ENCODE measurements around the gene WDR89.
"Not testable (repeated sequence)": the region's sequence is repeated elsewhere in the genome, so short reads cannot be mapped to it uniquely, and the experiment has no call there.

The WDR89 gene

GRCh38 chr14:63594455-63595372 lies 47.0 kb downstream of the WDR89 start:
- DNase-seq, result no peak

GRCh38 chr14:63583046-63583445 lies 58.6 kb downstream of the WDR89 start:
- not testable (repeated sequence) for DNase-seq

DNA sequence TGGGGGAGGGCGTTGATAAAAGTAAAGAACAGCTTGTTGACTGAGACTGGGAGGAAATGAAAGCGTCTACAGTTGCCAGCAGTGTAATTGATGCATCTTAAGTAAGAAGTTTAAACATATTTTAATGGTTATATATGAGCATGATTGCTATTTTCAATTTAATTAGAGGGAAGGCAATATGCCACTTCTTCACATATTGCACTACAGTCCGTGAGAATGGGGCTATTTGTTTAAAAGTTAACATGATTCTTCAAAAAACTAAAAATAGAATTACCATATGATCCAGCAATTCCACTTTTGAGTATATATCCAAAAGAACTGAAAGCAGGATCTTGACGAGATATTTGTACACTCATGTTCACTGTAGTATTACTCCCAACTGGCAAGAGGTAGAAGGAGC lies 60.2 kb downstream of the WDR89 start:
- no peak for DNase-seq

DNA sequence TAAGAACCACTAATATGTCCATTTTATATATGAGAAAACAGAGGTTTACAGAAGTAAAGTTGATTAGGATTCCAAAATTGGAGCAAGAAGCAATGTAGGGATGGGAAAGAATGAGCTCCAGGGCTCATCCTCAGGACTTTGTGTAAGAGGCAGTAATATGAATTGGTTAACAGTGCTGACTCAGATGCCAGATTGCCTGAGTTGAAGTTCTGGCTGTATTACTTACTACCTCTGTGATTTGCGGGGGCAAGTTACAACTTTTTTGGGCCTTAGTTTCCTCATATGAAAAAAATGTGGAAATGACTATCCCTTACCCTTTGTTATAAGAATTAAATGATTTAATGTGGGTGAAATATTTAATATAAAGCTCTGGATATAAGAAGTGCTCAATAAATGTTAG lies 63.4 kb downstream of the WDR89 start:
- peak; percentile 6 for DNase-seq

- DNase-seq, result peak; percentile 43
These were observed 68.1 kb downstream of the WDR89 start for GRCh38 chr14:63573581-63573980.

DNA sequence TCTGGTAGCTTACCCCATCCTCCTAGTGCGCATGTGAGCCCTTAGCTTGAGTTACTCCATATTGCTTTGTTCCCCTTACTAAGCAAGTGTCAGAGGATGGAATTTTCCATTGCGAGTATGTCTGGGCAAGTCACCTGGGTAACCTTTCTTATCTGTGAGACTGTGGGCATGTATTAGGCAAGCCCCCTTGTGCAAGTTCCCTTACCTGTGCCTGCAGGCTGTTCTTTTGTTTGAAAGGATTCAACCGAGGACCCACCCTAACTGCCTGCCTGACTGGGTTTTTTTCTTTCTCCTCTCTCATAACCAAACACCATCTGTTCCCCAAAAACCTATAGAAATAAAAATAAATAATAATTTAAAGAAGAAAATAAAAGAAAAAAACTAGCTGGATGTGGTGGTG lies 76.2 kb downstream of the WDR89 start:
- DNase-seq, result no peak

- DNase-seq, result peak; percentile 13
These were observed 77.4 kb downstream of the WDR89 start for GRCh38 chr14:63564318-63564717.

DNA sequence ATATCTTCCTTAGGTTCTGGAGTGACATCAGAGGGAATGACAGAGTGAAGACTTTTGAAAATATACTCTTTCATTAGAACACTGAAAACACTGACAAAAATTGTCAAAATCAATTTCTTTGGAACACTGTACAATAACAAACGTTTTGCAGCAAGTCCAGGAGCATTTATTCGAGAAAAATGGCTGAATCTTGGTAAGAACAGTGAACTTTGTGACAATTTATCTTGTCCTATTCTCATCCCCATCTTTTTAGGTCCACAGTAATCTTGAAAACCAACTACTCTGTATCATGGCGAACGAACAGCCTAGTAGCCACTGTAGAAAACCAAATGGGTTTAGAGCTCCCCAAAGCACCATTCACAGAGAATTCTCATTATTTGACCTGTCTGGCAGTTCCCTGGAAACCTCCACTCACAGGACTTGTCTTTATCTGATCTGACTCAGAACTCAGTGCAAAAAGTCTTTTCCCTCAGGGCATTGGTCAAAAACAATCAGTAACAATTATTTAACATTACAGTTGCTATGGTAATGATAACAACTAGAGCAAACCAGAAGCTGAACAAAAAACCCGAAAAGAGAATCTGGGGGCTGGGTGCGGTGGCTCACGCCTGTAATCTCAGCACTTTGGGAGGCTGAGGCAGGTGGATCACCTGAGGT lies 78.2 kb downstream of the WDR89 start:
- peak; percentile 40 for DNase-seq

DNA sequence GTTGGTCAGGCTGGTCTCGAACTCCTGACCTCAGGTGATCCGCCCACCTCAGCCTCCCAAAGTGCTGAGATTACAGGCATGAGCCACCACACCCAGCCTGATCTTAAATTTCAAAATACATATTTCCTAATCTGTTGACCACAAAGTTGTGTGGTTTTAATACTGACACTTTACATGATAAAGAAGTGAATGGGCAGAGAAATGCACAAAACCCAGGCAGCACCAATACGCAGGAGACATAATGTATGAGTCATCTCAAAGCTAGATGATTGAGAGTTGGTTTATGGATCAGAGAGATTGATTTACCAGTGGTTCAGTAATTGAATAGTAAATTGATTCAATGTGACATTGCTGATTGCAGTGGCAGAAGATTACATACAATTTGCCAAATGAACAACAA lies 79.3 kb downstream of the WDR89 start:
- no peak for DNase-seq

DNA sequence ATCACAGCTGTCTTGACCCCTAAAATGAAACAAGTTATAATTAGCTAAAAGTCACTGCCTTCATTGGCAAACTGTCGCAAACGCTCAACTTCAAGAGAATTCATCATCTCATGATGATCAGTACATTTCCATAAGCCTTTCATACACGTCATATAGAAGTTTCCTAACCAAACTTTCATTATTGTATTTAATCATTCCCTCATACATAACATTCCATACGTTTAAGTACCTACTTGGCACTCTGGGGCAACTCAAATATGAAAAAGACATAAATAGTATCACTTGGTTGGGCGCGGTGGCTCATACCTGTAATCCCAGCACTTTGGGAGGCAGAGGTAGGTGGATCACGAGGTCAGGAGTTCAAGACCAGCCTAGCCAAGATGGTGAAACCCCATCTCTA lies 86.1 kb downstream of the WDR89 start:
- no peak for DNase-seq

DNA sequence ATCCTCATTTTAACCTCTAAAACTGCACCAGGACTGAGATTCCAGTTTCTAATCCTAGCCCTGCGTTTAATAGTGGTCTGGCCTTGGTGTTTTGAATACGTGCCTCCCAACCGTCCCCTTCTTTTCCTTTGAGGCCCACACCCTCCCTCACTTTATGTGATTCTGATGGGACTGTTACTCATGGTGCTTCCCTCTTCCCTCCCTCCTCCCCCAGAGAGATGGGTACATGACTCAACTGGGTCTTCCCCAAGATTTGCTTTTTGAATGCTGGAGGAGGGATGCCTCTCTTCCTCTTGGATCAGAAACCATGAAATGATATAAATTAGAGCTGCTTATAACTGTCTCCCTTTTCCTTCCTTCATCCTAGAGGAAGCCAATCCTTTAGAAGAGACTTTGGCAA lies 90.3 kb downstream of the WDR89 start:
- DNase-seq, result peak; percentile 73

DNA sequence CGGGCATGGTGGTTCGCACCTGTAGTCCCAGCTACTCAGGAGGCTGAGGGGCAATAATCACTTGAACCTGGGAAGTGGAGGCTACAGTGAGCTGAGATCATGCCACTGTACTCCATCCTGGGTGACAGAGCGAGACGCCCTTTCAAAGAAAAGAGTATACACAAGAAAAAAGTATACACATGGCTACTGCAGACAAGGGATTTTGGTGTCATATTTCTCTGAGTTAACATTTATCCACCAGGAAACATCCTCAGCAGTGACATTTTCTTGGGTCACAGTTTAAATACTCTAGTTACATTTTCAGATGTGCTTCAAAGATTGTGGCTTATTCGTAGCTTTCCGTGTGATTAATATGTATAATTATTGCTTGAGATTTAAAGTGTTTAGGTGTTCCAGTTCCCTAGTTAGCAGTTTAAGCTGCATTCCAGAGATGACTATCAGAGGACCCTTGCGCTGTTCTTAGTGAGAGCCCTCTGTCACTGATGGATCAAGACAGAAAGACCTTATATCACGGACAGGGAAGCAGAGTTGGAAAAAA lies 93.8 kb downstream of the WDR89 start:
- no peak for DNase-seq

Data from EL (cell line).